Lower lobe of right lung (tissue), 2 donors: ENCODE data around the gene CENPM. TPM values are rescaled to one million over a fixed set of nuclear protein-coding genes. Genes with fewer than 3 reads are reported as not detected.

Source experiments
- ATAC-seq, 2 donors: fragments of 200-7000 bp; cut with Tn5 transposase; one replicate each; pipeline ENCODE4 v1.9.1; 2020 to 2022; ENCODE audit warnings: mild to moderate bottlenecking in 2 of 2, moderate library complexity in 2 of 2
- DNase-seq: peaks from one replicate; pipeline ENCODE4 v3.0.0-alpha.2; 2020
- H3K27ac ChIP-seq: fragments of 200-600 bp; one replicate; pipeline ENCODE4 v1.8.0; 2022
- H3K27me3 ChIP-seq: fragments of 200-600 bp; one replicate; pipeline ENCODE4 v1.8.0; 2022; ENCODE audit warnings: low read depth
- H3K36me3 ChIP-seq: fragments of 200-600 bp; one replicate; pipeline ENCODE4 v1.8.0; 2022; ENCODE audit warnings: mild to moderate bottlenecking
- H3K4me1 ChIP-seq: fragments of 200-600 bp; one replicate; pipeline ENCODE4 v1.8.0; 2022
- H3K4me3 ChIP-seq: fragments of 200-600 bp; one replicate; pipeline ENCODE4 v1.8.0; 2022; ENCODE audit warnings: mild to moderate bottlenecking
- H3K9me3 ChIP-seq: fragments of 200-600 bp; one replicate; pipeline ENCODE4 v1.8.0; 2022
- intact Hi-C: fragments of 100-400 bp; cut with DNase I; formaldehyde crosslinking; loops from one replicate; pipeline ENCODE4 v1.11.0; 2022
- total RNA-seq: library from RNA; stranded (reverse); fragmentation: NEBNext Ultra II Directional; extraction: Animal tissue kit (Norgen Biotek cat#: 25700); gene quantifications from one replicate; pipeline ENCODE4 v1.2.1, GENCODE V29; 2021
- TF ChIP-seq, protein P1 (sequence below): fragments of 200-600 bp; IDR thresholded peaks from one replicate; pipeline ENCODE4 v1.8.0; 2022; ENCODE audit warnings: antibody characterized with exemption, mild to moderate bottlenecking
- donor health status: DM: no; HTN: yes; CAD: no; lungs with severe emphysema.

Gene CENPM
- total RNA-seq, 1 donor from 2014 or later = 2.3 TPM

DNA sequence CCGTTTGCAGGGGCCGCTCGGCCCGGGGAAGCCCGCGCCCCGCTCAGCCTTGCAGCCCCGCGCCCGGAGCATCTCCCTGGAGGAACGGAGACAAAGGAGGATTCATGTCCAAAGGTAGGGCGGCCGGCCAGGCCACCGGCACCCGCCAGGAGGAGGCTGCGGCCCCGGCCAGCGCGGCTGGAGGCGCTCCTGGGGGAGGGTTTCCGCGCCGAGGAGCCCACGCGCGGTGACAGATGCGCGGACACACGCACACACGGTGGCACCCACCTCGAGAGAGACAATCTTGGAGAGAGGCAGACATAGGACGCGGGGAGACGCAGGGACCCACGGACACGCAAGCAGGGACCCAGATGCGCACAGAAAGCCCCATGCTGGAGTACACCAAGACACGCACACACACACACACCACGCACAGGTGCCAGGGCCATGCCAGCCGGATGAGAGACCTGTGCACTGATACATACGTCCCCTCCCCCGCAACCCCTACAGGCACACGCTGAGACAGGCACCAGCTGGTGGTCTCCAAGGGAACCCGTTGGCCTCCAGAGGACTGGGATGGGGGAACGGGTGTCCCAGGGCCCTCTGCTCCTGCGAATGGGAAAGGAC lies 30.1 kb upstream of the CENPM start:
- ATAC-seq (peak in 1 of 2 donors; percentile 10), DNase-seq (no peak)
- no peaks in the 10 kb centered on the region for H3K9me3 ChIP-seq
- no peak overlapping the region for H3K27ac ChIP-seq
- H3K27me3 ChIP-seq = peaks cover 53% of the 10 kb centered on the region
- H3K36me3 ChIP-seq = no peaks in the 10 kb centered on the region
- TF ChIP-seq, protein P1, sequence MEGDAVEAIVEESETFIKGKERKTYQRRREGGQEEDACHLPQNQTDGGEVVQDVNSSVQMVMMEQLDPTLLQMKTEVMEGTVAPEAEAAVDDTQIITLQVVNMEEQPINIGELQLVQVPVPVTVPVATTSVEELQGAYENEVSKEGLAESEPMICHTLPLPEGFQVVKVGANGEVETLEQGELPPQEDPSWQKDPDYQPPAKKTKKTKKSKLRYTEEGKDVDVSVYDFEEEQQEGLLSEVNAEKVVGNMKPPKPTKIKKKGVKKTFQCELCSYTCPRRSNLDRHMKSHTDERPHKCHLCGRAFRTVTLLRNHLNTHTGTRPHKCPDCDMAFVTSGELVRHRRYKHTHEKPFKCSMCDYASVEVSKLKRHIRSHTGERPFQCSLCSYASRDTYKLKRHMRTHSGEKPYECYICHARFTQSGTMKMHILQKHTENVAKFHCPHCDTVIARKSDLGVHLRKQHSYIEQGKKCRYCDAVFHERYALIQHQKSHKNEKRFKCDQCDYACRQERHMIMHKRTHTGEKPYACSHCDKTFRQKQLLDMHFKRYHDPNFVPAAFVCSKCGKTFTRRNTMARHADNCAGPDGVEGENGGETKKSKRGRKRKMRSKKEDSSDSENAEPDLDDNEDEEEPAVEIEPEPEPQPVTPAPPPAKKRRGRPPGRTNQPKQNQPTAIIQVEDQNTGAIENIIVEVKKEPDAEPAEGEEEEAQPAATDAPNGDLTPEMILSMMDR = no peak
- H3K4me1 ChIP-seq = peaks cover 5% of the 10 kb centered on the region
- peak overlapping the region; percentile 50 for H3K4me3 ChIP-seq
- intact Hi-C loops = no loop called here

- ATAC-seq = peak; percentile 67 to 72
- no peaks in the 10 kb centered on the region for H3K9me3 ChIP-seq
- intact Hi-C loops = no loop called here
- H3K4me1 ChIP-seq = peaks cover 5% of the 10 kb centered on the region
- H3K4me3 ChIP-seq = peak overlapping the region; percentile 52
- TF ChIP-seq, protein P1 = no peak
- H3K27me3 ChIP-seq = peaks cover 53% of the 10 kb centered on the region
- H3K27ac ChIP-seq = no peak overlapping the region
- no peaks in the 10 kb centered on the region for H3K36me3 ChIP-seq
- DNase-seq = no peak
Observed at GRCh38 chr22:41976070-41976901, 29.3 kb upstream of the CENPM start.

GRCh38 chr22:41975299-41976069 lies 28.5 kb upstream of the CENPM start:
- DNase-seq (no peak), ATAC-seq (no peak)
- Histone ChIP-seq H3K4me3 (no peak overlapping the region), H3K4me1 (peaks cover 5% of the 10 kb centered on the region), H3K27ac (no peak overlapping the region), H3K9me3 (no peaks in the 10 kb centered on the region), H3K27me3 (peaks cover 53% of the 10 kb centered on the region), H3K36me3 (no peaks in the 10 kb centered on the region)
- intact Hi-C loops = no loop called here
- TF ChIP-seq, protein P1 = no peak

- Histone ChIP-seq H3K4me3 (no peak overlapping the region), H3K27ac (no peak overlapping the region), H3K27me3 (peaks cover 53% of the 10 kb centered on the region), H3K4me1 (peaks cover 5% of the 10 kb centered on the region), H3K36me3 (no peaks in the 10 kb centered on the region), H3K9me3 (no peaks in the 10 kb centered on the region)
- TF ChIP-seq, protein P1 = no peak
- ATAC-seq (no peak), DNase-seq (no peak)
- intact Hi-C loops = no loop called here
Observed at GRCh38 chr22:41974691-41975290, 27.8 kb upstream of the CENPM start.

- H3K4me3 ChIP-seq = no peak overlapping the region
- H3K9me3 ChIP-seq = no peaks in the 10 kb centered on the region
- no peaks in the 10 kb centered on the region for H3K36me3 ChIP-seq
- peaks cover 36% of the 10 kb centered on the region for H3K27me3 ChIP-seq
- H3K4me1 ChIP-seq = no peaks in the 10 kb centered on the region
- no peak overlapping the region for H3K27ac ChIP-seq
- TF ChIP-seq, protein P1 = no peak
- no peak for ATAC-seq
- intact Hi-C loops = no loop called here
- DNase-seq = no peak
Observed at GRCh38 chr22:41971431-41971830, 24.5 kb upstream of the CENPM start.
